EH (cell line): ENCODE data around the gene PICK1.

Experiments
- DNase-seq: peaks from one replicate; pipeline ENCODE4 v3.0.0-alpha.2; 2015; ENCODE audit warnings: low read depth

PICK1 gene

GRCh38 chr22:38056969-38057891 lies at the start of gene PICK1:
PICK1 (plus strand) TSS chr22:38057404; CDS start chr22:38057810, 406 bp downstream.
- peak; percentile 96 for DNase-seq

DNA sequence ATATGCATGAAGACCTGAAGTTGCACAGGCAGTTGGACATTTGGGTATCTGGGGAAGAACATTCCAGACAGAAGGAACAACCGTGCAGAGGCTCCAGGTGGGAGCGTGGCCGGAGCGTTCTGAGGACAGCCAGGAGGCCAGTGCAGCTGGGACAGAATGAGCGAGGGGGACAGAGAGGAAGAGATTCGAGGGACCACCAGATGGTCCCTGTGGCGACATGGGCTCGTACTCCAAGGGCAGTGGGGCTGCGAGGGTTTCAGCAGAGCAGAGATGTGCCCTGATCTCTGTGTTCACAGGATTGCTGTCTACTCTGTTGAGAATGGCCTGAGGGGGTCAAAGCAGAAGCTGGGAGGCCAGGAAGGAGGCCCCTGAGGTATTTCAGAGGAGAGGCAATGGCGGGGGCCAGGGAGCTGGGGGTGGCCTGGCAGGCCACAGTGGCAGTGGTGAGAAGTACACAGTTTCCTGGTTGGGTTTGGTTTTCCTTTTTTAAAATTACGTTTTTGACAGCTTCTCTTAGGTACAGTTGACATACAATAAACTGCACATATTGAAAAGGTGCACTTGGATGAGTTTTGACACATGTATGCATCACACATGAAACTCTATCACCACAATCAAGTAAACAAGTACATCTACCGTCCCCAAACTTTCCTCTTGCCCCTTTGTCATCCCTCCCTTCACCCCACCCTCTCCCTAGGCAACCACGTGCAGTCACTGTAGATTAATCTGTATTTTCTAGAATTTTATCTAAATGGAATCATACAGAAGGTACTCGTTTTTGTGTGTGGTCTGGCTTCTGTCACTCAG lies 48.0 kb upstream of the PICK1 start:
- no peak for DNase-seq

DNA sequence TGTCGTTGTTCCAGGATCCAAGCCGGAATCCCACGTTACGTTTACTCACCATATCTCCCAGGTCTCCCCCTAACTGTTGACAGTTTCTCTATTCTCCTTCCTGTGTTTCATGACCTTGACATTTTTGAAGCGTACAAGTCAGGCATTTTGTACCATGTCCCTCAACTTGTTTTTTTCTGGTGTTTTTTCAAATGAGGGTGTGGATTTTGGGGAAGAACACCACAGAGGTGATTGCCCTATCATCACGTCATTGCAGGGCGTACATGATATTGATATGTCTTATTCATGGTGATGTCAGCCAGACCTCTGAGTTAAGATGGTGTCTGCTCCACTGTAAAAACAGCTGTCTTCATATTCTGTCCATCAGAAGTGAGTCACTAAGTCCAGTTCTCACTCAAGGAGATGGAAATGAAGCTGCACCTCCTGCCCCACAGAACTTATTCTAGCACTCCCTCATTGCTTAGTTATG lies 44.6 kb upstream of the PICK1 start:
- DNase-seq, result peak; percentile 12

- DNase-seq, result no peak
Measured at GRCh38 chr22:38014083-38014482, 43.1 kb upstream of the PICK1 start.

- DNase-seq, result no peak
Measured at GRCh38 chr22:38016182-38017151, 40.7 kb upstream of the PICK1 start.

DNA sequence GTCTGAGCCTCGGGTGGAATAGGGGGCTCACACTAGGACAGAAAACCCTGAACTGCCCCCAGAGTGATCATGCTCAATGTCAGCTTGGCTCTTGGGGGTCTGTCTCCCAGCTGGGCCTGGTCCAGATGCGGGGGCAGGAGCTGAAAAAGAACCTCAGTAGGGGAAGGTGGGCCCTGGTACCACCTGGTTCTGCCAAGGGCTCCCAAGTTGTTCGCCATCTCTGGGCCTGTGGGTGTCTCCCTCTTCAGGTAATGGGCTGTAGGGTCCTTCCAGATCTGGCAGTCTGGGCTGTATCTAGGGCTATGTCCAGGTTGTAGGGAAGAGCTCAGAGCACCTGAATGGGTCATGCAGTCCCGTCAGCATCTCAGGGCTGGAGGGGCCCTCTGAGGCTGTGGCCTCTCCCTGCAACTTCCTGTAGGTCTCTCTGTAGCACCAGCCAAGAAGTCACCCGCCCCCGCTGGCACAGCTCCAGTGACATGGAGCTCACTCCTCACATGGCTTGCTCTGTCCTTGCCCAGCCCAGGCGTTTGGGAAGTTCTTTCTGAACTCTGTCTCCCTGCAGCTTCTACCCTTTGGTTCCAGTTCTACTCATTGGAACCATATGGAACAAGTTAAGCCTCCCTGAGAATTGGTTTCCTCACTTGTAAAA lies 39.8 kb upstream of the PICK1 start:
- peak; percentile 69 for DNase-seq

DNA sequence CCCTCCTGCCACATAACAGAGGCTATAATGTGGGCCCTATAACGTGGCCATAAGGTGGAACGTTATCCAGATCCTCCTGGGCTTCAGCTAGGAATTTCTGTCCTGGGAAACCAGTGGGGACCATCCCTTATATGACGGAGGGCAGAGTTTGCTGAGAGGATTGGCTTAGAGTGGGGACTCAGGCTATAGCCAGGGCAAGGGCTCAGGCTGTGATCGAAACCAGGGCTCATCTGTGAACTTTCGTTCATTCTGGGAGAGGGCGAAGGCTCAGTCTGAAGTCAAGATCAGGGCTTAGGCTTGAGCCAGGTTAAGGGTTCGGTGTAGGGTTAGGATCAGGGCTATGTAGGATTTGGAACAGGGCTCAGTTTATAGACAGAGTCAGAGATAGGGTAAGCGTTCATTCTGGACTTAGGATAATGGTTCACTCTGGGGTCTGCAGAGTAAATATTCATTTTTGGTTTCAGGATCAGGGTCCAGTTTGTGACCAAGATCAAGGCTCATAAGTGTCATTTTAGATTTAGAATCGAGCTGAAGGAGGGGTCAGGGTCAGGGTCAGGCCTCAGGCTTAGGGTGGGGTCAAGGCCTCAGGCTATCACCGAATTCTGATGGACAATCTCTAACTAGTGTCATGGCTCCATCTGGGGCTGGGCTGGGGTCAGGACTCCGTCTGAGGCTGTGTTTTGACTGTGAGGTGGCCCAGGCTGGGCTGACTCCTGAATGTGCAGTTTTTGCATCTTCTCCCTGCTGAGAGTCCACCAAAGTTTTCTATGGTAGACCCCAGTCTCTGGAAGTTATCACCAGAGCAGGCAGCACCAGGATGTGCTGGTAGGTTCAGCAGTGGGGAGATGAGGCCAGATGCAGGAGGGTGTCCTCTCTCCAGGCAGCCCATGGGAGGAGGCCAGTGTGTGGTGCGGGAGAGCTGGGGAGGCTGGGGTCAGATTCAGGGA lies 39.0 kb upstream of the PICK1 start:
- no peak for DNase-seq

DNA sequence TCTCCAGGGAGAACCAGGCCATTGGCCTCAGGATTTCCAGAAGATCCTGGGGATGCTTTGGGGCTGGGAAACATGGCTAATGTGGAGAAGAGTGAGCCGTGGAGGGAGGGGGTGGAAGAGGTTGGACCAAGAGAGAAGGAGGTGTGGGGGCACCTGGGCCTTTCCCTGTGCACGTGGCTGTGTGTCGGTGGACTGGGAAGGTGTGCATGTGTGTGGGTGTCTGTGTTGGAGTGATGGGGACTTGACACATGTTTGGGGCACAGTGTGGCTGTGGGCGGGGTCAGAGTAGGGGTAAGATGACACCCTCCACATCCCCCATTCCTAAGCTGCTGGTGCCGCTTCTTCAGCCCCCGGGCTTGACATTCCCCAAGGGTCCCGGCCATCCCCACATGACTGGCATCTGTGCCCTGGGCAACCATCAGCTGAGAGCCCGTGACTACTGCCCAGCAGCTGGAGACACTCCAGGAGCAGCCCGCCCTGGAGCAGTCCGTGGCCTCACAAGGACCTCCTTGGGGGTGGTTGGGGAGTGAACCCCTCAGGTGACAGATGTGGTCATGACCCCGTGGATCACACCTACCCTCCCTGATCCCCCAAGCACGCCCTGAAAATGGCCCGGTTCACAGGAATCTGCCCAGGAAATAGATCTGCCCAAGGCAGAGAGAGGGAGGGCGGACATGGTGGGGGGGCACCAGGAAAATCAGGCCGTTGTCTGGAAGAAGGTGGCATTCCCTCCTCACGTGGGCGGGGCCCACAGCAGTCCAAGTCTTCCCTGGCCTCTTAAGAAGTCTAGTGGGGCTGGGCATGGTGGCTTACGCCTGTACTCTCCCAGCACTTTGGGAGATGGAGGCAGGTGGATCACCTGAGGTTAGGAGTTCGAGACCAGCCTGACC lies 38.0 kb upstream of the PICK1 start:
- DNase-seq, result no peak

GRCh38 chr22:38021206-38021605 lies 36.0 kb upstream of the PICK1 start:
- DNase-seq, result no peak

GRCh38 chr22:38023045-38023444 lies 34.2 kb upstream of the PICK1 start:
- DNase-seq, result no peak

DNA sequence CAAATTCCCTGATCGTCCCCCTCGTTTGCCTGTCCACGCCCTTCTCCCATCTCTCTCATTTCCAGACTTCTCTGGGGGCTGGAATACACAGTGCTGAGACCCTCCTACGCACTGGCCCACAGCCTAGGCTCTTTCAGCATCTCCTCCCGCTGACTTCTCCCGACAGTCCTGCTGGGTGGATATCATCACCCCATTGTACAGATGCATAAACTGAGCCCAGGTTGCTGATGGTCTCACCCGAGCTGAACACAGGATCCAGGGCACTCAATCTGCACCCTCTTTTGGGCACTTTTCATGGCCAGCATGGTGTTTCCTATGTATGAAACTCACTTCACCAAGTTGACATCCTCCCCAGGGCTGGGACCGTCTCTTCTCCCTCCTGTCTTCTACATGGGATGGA lies 31.7 kb upstream of the PICK1 start:
- DNase-seq, result no peak

GRCh38 chr22:38026130-38027111 lies 30.8 kb upstream of the PICK1 start:
- no peak for DNase-seq

GRCh38 chr22:38027487-38027886 lies 29.7 kb upstream of the PICK1 start:
- DNase-seq, result no peak

GRCh38 chr22:38028344-38029130 lies 28.7 kb upstream of the PICK1 start:
- DNase-seq, result no peak

DNA sequence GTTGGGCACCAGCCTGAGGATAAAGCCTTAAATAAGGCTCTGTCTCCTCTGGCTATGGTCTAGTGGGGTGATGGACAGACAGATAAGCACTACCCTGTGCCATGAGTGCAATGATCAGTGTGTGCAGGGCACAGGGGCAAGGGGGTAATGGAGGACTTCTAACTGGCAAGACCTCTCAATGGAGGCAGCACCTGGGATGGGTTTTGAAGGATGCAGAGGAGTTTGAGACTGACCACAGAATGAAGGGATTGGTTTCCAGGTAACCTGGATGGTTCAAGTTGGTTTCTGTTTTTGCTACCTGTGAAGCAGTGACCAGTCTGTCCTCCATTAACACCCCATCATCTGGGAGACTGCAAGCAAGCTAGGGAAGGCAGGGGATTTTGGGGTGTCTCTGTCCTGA lies 27.8 kb upstream of the PICK1 start:
- DNase-seq, result no peak

DNA sequence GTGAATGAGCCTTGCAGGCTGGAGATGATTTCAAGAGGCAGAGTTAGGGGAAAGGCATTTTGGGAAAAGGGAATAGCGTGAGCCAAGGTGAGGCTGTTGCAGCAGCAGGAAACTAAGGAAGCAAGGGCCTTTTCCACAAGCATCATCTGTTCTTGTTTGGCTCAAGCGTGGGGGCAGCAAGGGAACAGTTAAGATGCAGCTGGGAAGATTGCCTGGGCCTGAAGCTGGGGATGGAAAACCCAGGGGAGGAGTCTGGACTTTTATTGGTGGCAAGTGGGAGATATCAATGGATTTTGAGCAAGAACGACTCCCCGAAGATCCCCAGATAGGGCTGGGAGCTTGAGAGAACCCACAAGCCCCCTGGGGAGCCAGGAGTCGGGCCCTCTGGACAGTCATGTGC lies 27.3 kb upstream of the PICK1 start:
- no peak for DNase-seq
